HepG2 (cell line): Measurements from ENCODE around the gene ZNF644. TPM values are rescaled to one million over a fixed set of nuclear protein-coding genes. Genes with fewer than 3 reads are reported as not detected.

ENCODE experiments used
- CCDC6 ChIP-seq: sonication (generic); formaldehyde crosslinking; IDR thresholded peaks from 2 replicates; pipeline ENCODE4 v1.8.1; 2022; ENCODE audit warnings: mild to moderate bottlenecking, missing genetic modification reagents, moderate library complexity
- CENPT ChIP-seq: sonication (generic); formaldehyde crosslinking; IDR thresholded peaks from 2 replicates; pipeline ENCODE4 v1.8.0; 2022; ENCODE audit warnings: low read depth, mild to moderate bottlenecking, moderate library complexity, missing genetic modification reagents
- EHMT2 ChIP-seq: fragments of 200-600 bp; sonication (generic); IDR thresholded peaks from 2 replicates; pipeline ENCODE4 v1.7.0; 2017; ENCODE audit warnings: antibody characterized with exemption, low read depth, low read length, borderline replicate concordance
- GATAD2A ChIP-seq: IDR thresholded peaks from 2 replicates; pipeline ENCODE4 v1.6.1; 2016
- GPBP1L1 ChIP-seq: sonication (generic); formaldehyde crosslinking; IDR thresholded peaks from 2 replicates; pipeline ENCODE4 v1.5.0; 2020; ENCODE audit warnings: mild to moderate bottlenecking, missing genetic modification reagents
- HES4 ChIP-seq: sonication (generic); formaldehyde crosslinking; IDR thresholded peaks from 2 replicates; pipeline ENCODE4 v1.9.0; 2021; ENCODE audit warnings: mild to moderate bottlenecking, missing genetic modification reagents, borderline replicate concordance
- KAT8 ChIP-seq: IDR thresholded peaks from 2 replicates; pipeline ENCODE4 v1.6.1; 2016; ENCODE audit warnings: missing genetic modification reagents, missing compliant biosample characterization
- NR2F2 ChIP-seq: IDR thresholded peaks from 2 replicates; pipeline ENCODE4 v1.6.1; 2012; ENCODE audit warnings: low read depth, inconsistent platforms, borderline replicate concordance
- ONECUT2 ChIP-seq: sonication (generic); formaldehyde crosslinking; IDR thresholded peaks from 2 replicates; pipeline ENCODE4 v1.4.0; 2020; ENCODE audit warnings: missing genetic modification reagents
- POGK ChIP-seq: sonication (generic); formaldehyde crosslinking; conservative IDR thresholded peaks from 2 replicates; pipeline ENCODE4 v1.8.0; 2022; ENCODE audit warnings: mild to moderate bottlenecking, moderate library complexity, missing genetic modification reagents
- RFXANK ChIP-seq: IDR thresholded peaks from 2 replicates; pipeline ENCODE4 v1.6.1; 2016
- SATB2 ChIP-seq: sonication (generic); formaldehyde crosslinking; IDR thresholded peaks from 2 replicates; pipeline ENCODE4 v1.5.0; 2020; ENCODE audit warnings: missing genetic modification reagents
- TCF7 ChIP-seq: sonication (generic); IDR thresholded peaks from 2 replicates; pipeline ENCODE4 v1.6.1; 2016; ENCODE audit warnings: antibody characterized with exemption, low read depth
- TERF1 ChIP-seq: sonication (generic); formaldehyde crosslinking; IDR thresholded peaks from 2 replicates; pipeline ENCODE4 v1.8.0; 2022; ENCODE audit warnings: mild to moderate bottlenecking, missing genetic modification reagents, moderate library complexity
- ZMYM3 ChIP-seq: sonication (generic); formaldehyde crosslinking; IDR thresholded peaks from 2 replicates; pipeline ENCODE4 v1.5.1; 2020; ENCODE audit warnings: mild to moderate bottlenecking, missing genetic modification reagents
- ZNF101 ChIP-seq: sonication (generic); formaldehyde crosslinking; IDR thresholded peaks from 2 replicates; pipeline ENCODE4 v1.4.0; 2020; ENCODE audit warnings: mild to moderate bottlenecking, low read depth, missing genetic modification reagents, borderline replicate concordance
- ZNF446 ChIP-seq: sonication (generic); formaldehyde crosslinking; IDR thresholded peaks from 2 replicates; pipeline ENCODE4 v1.5.0; 2020; ENCODE audit warnings: mild to moderate bottlenecking, missing genetic modification reagents
- ZNF629 ChIP-seq: sonication (generic); formaldehyde crosslinking; conservative IDR thresholded peaks from 2 replicates; pipeline ENCODE4 v1.5.0; 2020; ENCODE audit warnings: missing genetic modification reagents
- ZNF672 ChIP-seq: sonication (generic); formaldehyde crosslinking; IDR thresholded peaks from 2 replicates; pipeline ENCODE4 v1.8.1; 2022; ENCODE audit warnings: missing genetic modification reagents
- polyA plus RNA-seq, 8 experiments: library from polyadenylated mRNA; depleted of rRNA in 3 of 8; stranded (reverse) in 7 of 8; unstranded in 1 of 8; fragments of >200 nt; fragmentation: Illumina TruSeq in 4 of 8; extraction: Trizol in 4 of 8; gene quantifications; 2 replicates each; pipeline versions ENCODE4 v1.2.1 to v1.2.3, GENCODE V29; 2011 to 2016; ENCODE audit warnings: low read depth in 4 of 8, missing spikeins in 1 of 8, mixed read lengths in 1 of 8; ENCODE audit not compliant: insufficient read depth in 1 of 8
- total RNA-seq, 5 experiments: library from RNA; depleted of rRNA; stranded (reverse); fragments of >200 nt; fragmentation: Illumina TruSeq; extraction: Trizol; gene quantifications; 2 replicates each; pipeline ENCODE4 v1.2.3, GENCODE V29; 2016; ENCODE audit warnings: low read depth in 1 of 5
- TF ChIP-seq, protein P1 (sequence below): sonication (generic); formaldehyde crosslinking; IDR thresholded peaks from 2 replicates; pipeline ENCODE4 v1.4.0; 2020; ENCODE audit warnings: missing genetic modification reagents
- TF ChIP-seq, protein P2 (sequence below): sonication (generic); formaldehyde crosslinking; IDR thresholded peaks from 2 replicates; pipeline ENCODE4 v1.4.0; 2020; ENCODE audit warnings: mild to moderate bottlenecking, low read depth, missing genetic modification reagents

ZNF644 gene
- total and polyA plus RNA-seq, 2 of the 13 experiments (the other 11 are each of a cell fraction or from before 2014, with no cell fraction given): 17.7 to 51.7 TPM

DNA sequence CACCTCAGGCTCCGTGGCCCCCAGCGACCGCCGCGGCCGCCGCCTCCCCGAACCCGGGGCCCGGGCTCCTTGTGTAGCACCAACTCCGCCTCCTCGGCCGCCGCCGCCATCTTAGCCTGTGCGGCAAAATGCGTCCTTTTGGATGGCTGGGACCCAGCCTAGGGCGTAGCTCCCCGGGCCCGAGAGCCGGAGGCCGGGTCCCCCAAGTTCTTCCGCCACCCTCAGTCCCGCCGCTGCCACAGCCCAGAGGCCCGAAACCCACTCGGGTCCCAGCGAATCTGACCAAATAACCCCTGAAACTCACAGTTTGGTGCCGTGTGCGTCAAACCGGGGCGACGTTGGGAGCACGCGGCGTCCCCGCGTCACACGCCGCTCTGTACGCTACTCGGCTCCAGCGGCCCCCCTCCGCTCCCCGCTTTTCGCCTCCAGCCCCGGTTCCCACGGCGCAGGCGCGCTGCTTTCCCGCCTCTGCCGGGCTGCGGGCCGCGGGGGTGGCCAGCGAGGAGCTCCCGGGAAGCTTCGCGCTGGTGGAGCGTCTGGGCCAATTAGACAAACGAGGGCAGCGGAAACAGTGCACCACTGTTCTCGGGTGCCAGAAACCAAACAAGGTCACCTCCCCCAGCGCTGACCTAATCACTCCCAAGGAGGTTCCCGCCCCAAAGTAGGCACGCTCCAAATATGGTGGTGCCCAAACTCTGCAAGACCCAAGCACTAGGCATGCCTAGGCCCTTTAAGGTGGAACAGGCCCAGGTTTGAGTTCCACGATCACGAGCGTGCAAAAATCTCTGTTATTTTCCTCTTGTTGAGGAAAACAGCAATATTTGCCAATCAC lies at the start of gene ZNF644 (continued):
- TF ChIP-seq POGK (peak; percentile 83; the same call in 1 of the 2 replicates), RFXANK (0 out of 2 replicates have a peak, but pooled peaks have one; percentile 17), HES4 (CRISPR knock-in tag) (peak; percentile 99), ZNF672 (CRISPR knock-in tag) (no peak), TCF7 (no peak), KAT8 (peak; percentile 70; the same call in 1 of the 2 replicates), ZNF629 (0 out of 2 replicates have a peak, but pooled peaks have one; percentile 43), ZNF101 (no peak), ONECUT2 (CRISPR knock-in tag) (no peak), GPBP1L1 (CRISPR knock-in tag) (no peak), NR2F2 (0 out of 2 replicates have a peak, but pooled peaks have one; percentile 23), ZMYM3 (CRISPR knock-in tag) (peak; percentile 45), TERF1 (CRISPR knock-in tag) (peak; percentile 76; the same call in 1 of the 2 replicates), CENPT (CRISPR knock-in tag) (0 out of 2 replicates have a peak, but pooled peaks have one; percentile 45), GATAD2A (CRISPR knock-in tag) (peak; percentile 56), CCDC6 (peak; percentile 94), EHMT2 (peak; percentile 93; the same call in 1 of the 2 replicates), SATB2 (no peak; the same call in 1 of the 2 replicates), ZNF446 (CRISPR knock-in tag) (peak; percentile 97)
- TF ChIP-seq, protein P1, sequence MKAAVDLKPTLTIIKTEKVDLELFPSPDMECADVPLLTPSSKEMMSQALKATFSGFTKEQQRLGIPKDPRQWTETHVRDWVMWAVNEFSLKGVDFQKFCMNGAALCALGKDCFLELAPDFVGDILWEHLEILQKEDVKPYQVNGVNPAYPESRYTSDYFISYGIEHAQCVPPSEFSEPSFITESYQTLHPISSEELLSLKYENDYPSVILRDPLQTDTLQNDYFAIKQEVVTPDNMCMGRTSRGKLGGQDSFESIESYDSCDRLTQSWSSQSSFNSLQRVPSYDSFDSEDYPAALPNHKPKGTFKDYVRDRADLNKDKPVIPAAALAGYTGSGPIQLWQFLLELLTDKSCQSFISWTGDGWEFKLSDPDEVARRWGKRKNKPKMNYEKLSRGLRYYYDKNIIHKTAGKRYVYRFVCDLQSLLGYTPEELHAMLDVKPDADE: peak; percentile 92
- TF ChIP-seq, protein P2, sequence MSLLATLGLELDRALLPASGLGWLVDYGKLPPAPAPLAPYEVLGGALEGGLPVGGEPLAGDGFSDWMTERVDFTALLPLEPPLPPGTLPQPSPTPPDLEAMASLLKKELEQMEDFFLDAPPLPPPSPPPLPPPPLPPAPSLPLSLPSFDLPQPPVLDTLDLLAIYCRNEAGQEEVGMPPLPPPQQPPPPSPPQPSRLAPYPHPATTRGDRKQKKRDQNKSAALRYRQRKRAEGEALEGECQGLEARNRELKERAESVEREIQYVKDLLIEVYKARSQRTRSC (CRISPR knock-in tag): peak; percentile 91
